Measurements from ENCODE around the gene A2M.

The A2M gene

GRCh38 chr12:9120487-9121184 is 4.9 kb upstream of the A2M start:
- DNase-seq (ENCODE audit: low read depth), result no peak

DNA sequence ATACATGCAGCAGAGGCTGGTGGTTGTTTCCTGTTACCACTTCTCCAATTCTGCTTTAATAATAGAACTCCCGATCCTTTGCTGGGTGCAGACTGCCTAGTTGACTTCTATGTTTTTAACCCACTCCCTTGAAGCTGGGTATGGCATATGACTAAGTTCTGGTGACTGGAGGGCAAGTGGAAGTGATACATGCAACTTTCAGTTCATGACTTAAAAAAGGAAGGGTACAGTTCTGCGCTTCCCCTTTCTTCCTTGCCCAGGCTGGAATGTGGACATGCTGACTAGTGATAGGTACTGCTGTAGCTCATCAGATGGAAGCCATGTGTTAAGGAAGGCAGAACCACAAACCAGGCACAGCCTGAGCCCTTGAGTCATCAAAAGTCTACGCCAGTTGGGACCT is 2.4 kb upstream of the A2M start:
- DNase-seq (ENCODE audit: low read depth), result no peak

- no peak for DNase-seq (ENCODE audit: low read depth)
Observed at GRCh38 chr12:9114946-9115345, 773 bp downstream of the A2M start.

DNA sequence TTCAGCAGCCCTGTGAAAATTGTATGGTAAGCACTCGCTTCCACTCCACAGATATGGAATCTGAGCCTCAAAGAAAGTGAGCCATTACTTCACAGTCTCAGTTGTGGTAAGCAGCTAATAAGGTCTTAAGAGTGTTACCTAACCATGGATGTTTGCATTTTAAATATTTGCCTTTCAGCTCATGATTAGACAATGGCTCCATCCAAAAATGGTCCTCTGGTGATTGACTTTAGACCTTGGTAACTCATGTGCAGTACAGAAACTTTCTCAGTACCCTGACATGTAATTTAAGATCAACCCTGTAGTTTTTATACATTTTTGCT is 1.8 kb downstream of the A2M start:
- no peak for DNase-seq (ENCODE audit: low read depth)

DNA sequence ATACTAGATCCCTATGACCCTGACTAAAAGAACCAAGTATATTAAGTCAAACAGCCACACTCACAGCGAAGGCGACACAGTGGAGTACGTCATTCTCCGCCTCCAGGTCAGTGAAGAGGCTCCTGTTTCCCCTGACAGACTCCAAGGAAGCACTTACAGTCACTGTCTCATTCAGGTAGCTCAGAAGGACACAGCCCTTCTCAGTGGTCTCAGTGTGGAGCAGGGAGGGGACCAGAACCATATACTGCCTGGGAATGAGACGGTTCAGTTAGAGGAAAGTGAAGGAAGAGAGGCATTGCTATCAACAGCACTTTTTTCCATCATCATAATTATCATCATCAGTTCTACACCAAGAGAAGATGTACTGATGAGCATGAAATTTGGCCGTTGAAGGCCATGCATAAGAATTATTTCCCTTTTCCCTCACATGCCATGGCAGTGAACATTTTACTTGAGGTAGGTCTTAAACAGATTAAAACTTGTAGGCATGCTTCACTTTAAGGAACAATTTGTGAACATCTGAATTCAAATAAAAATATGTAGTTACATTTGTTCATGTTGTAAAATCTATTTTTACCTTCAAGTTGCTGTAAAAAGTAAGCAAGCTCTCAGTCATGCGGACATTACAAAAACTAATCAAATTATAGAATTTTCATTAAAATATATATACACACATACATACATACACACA is 2.3 kb downstream of the A2M start:
- no peak for DNase-seq (ENCODE audit: low read depth)

DNA sequence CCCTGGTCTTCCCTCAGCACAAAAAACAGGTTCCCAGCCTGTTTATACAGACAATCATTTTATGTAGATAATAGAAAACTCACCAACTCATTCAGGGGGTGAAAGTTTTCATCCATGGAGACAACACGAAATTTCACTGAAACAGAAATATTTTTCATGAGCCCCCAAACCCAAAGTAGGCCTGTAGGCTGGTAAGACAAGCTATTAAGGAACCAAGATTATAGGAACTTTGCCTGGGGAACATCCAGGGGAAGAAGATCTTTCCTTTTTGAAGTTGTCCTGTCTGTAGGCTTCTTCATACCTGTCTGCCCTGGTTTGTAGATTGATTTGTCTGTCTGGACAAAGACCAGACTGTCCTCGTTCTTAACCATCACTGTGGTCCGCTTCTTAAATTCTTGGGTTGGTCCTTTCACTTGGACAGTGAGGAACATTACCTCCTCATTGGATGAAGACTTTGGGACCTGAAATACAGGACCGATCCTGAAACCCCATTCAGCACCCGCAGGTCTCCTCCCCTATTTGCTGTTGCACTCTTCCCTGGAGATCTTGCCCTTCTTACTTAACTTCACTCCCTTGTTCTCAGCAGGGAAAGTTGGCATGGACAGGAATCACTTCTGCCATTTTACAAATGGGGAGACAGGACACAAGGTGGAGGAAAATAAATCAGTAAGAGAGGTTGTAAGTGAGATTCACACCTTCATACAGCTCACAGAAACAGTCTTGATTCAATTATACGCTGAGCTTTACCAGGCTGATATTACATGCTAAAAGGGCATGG is 3.5 kb downstream of the A2M start:
- DNase-seq (ENCODE audit: low read depth), result no peak

DNA sequence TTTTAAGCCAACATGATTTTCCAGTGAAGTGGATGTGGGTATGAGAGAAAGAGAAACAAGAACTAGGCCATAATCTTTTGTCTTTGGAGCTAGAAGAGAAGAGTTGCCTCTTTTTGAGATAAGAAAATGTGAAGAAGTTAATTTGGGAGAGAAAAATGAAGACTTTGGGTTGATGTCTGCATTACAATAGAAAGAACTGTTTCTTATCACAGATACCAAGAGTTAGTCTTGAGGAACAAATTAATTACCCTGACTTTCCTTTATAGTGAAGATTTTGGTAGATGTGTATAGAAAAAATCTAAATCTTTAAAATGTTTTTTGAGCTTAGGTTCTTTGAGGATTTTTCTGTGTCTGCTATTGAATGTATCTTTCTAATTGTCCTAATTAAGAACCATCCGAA is 4.2 kb downstream of the A2M start:
- no peak for DNase-seq (ENCODE audit: low read depth)

GRCh38 chr12:9109737-9110491 is 5.8 kb downstream of the A2M start:
- DNase-seq (ENCODE audit: low read depth), result no peak

DNA sequence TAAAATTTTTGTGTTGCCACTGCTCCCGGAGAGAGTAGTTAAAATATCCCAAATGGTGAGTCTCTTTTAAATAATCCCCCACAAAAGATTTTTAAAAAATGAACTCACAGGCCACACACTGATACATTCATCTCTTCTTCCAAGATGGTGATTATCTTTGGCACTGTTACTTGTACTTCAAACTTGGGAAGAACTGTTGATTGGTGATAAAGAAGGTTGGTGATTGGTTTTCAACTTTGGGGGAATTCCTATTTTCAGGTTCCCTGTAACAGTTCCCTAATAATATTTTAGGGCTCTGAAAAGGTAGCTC is 6.6 kb downstream of the A2M start:
- DNase-seq (ENCODE audit: low read depth), result no peak

- DNase-seq (ENCODE audit: low read depth), result no peak
Observed at GRCh38 chr12:9108504-9109212, 7.1 kb downstream of the A2M start.

GRCh38 chr12:9107542-9107873 is 8.2 kb downstream of the A2M start:
- no peak for DNase-seq (ENCODE audit: low read depth)

DNA sequence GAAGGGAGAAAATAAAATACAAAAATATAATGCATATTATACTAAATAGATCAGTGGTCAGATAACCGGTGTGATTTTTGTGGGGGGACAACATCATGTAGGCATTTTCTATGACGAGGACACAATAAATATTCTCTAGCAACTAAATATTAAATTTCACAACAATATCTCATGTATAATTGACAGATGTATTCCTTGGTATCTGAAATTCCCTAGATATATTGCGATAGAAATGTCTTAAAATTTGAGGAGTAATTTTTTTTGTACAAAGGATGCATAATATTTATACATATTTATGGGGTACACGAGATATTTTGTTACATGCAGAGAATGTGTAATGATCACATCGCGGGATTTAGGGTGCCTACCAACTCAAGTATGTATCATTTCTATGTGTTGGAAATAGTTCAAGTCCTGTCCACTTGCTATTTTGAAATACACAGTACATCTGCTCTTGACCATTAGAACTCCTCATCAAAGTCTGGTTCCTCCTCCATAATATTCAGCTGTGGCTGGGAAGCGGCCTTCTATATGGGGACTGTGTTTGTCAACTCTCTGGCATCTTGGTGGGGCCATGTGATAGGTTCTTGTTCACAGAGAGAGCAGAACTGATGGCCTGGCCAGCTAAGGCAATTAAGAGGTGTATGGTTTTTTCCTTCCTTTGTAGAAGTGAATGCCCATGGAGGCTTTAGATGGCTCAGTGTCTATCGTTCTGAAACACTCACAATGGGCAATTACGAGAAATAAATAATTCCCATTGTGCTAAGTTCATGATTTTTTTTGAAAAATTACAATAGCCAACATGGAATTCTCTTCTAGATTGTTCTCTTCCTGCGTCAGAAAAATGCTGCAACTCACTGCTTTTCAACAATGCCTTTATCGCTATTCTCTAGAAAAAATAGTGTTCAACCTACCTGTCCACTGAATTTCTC is 8.8 kb downstream of the A2M start:
- no peak for DNase-seq (ENCODE audit: low read depth)

- DNase-seq (ENCODE audit: low read depth), result no peak
Observed at GRCh38 chr12:9106067-9106466, 9.7 kb downstream of the A2M start.

GRCh38 chr12:9104767-9105423 is 10.8 kb downstream of the A2M start:
- DNase-seq (ENCODE audit: low read depth), result no peak

GRCh38 chr12:9104087-9104486 is 11.6 kb downstream of the A2M start:
- DNase-seq (ENCODE audit: low read depth), result no peak

DNA sequence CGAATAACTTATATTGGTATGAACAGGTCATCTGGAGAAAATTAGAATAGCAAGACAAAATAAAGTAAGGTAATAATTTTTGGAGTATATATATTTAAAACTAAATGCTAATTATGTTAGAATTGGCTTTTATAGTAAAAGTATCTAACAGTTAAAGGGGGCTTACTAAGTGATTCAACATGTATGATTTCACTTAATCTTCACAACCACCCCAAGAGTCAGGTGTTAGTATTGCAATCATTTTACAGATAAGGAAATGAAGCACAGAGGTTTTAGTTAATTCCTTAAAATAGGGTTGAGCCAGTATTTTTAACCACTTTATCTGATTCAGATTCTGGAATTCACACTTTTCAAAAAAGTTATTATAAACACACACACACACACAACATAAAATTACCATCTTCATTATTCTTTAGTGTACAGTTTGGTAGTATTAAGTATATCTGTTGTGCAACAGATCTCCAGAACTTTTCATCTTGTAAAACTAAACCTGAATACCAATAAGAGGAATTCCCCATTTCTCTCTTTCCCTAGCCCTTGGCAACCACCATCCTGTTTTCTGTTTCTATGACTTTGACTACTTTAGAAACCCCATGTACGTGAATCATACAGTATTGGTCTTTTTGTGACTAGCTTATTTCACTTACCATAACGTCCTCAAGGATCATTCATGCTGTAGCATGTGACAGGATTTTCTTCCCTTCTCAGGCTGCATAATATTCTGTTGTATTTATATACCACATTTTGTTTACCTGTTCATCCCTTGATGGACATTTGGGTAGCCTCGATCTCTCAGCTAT is 12.5 kb downstream of the A2M start:
- DNase-seq (ENCODE audit: low read depth), result no peak

DNA sequence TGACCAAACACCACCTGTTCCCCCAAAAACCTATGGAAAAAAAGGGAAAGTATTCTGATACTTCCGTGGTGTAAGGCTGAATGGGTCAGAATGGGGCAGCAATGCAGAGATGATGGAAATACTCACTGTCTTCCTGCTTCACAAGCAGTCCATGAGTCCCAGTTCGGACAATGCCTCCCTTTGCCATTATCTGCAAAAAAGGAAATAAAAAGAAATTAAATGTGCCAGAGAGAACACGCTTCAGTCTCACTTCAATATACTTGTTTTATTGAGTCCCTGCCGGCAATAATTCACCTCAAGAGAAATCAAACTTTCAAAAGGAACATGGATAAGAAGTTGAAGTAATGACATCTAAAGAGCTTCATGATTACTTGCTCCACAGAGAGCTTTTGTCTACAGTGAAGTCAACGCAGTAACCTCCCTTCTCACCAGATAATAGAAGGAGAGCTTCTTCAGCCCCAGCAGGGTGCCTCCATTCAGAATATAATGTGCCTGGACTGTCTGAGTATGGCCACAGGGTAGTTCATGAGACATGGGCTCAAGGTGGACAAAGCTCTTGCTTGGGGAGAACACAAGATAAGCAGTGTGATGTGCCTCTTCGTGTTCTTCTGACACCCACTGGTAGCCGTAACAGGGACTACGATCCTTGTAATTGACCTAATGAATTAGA is 14.6 kb downstream of the A2M start:
- no peak for DNase-seq (ENCODE audit: low read depth)

- no peak for DNase-seq (ENCODE audit: low read depth)
Observed at GRCh38 chr12:9099552-9100190, 16.0 kb downstream of the A2M start.
